TTC549 (cell line): ENCODE results near the gene MT1X.

Experiments
- FAIRE-seq: peaks from 2 replicates; lab custom pipeline; 2012; peaks lifted over from hg19 to GRCh38; lab: Jason Lieb, UNC

The MT1X gene

GRCh38 chr16:56679818-56680217 lies 2.5 kb upstream of the MT1X start:
- FAIRE-seq: no peak

GRCh38 chr16:56682703-56683397 lies 580 bp downstream of the MT1X start:
- no peak for FAIRE-seq

GRCh38 chr16:56683424-56684172 lies 1.3 kb downstream of the MT1X start:
- FAIRE-seq: no peak

- no peak for FAIRE-seq
Measured at GRCh38 chr16:56684256-56684925, 2.1 kb downstream of the MT1X start.

GRCh38 chr16:56684926-56685590 lies 2.8 kb downstream of the MT1X start:
- no peak for FAIRE-seq

- no peak for FAIRE-seq
Measured at GRCh38 chr16:56686758-56687157, 4.5 kb downstream of the MT1X start.

- no peak for FAIRE-seq
Measured at GRCh38 chr16:56688762-56689161, 6.5 kb downstream of the MT1X start.

- FAIRE-seq: no peak
Measured at GRCh38 chr16:56689171-56689570, 6.9 kb downstream of the MT1X start.

- no peak for FAIRE-seq
Measured at GRCh38 chr16:56690420-56691122, 8.3 kb downstream of the MT1X start.

GRCh38 chr16:56691885-56692284 lies 9.6 kb downstream of the MT1X start:
- FAIRE-seq: no peak

GRCh38 chr16:56695246-56695645 lies 13.0 kb downstream of the MT1X start:
- FAIRE-seq: no peak

- FAIRE-seq: no peak
Measured at GRCh38 chr16:56697456-56698155, 15.3 kb downstream of the MT1X start.

- no peak for FAIRE-seq
Measured at GRCh38 chr16:56700195-56700594, 17.9 kb downstream of the MT1X start.

GRCh38 chr16:56700631-56701030 lies 18.4 kb downstream of the MT1X start:
- FAIRE-seq: no peak

- FAIRE-seq: no peak
Measured at GRCh38 chr16:56701534-56701933, 19.3 kb downstream of the MT1X start.

GRCh38 chr16:56702836-56703235 lies 20.6 kb downstream of the MT1X start:
- no peak for FAIRE-seq

GRCh38 chr16:56708525-56709442 lies 26.5 kb downstream of the MT1X start:
- FAIRE-seq: no peak

GRCh38 chr16:56709443-56710040 lies 27.3 kb downstream of the MT1X start:
- FAIRE-seq: no peak

GRCh38 chr16:56710181-56710737 lies 28.0 kb downstream of the MT1X start:
- no peak for FAIRE-seq

- FAIRE-seq: no peak
Measured at GRCh38 chr16:56711862-56712261, 29.6 kb downstream of the MT1X start.
